Measurements from ENCODE around the gene CD248. TPM values are rescaled to one million over a fixed set of nuclear protein-coding genes. Genes with fewer than 3 reads are reported as not detected.

CD248 gene
- 0.58 TPM for polyA plus RNA-seq (2013)

DNA sequence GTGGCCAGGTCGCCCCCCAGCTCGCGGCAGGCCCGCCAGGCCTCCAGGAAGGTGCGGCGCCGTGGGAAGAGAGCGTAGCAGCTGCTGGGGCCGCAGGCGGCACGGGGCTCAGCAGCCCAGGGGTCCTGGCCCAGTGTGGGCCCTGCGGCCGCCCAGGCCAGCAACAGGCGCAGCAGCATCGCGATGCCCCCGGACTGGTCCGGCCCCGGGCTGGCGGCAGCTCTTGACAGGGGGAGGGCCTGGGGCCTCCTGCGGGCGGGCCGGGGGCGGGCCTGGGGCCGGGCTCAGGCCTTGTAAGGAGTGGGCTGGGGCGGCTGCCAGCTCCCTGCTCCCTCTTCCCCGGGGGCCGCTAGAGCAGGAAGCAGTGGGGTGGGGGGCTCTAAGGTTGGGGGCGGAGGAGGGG, at the start of gene CD248:
Gene CD248, minus strand, starts transcription at position 196 of the 403 bp plus-strand sequence. Its CDS starts 17 bp downstream, at position 179.
- Histone ChIP-seq H3K4me3 (ENCODE audit: control insufficient read depth in 1 of 7, extremely low read depth in 1 of 7, insufficient read depth in 4 of 7, low read depth in 2 of 7, low read length in 6 of 7) (peak within 1 kb of the TSS in 5 of 7 experiments; percentile 9 to 65 (median 43)), H3K27ac (ENCODE audit: insufficient read depth in 1 of 2, low read depth in 1 of 2, low read length in 2 of 2, poor library complexity in 1 of 2, severe bottlenecking in 2 of 2) (peak within 1 kb of the TSS in 1 of 2 experiments; percentile 58), H3K27me3 (replicated peaks in 2 of 5; ENCODE audit: control insufficient read depth in 4 of 5, insufficient read depth in 5 of 5, low read length in 4 of 5) (no peaks in the 10 kb centered on the region), H3K36me3 (ENCODE audit: control insufficient read depth in 4 of 4, insufficient read depth in 4 of 4, low read length in 3 of 4) (no peaks in the 10 kb centered on the region), H3K9me3 (ENCODE audit: control extremely low read depth in 1 of 5, control insufficient read depth in 4 of 5, insufficient read depth in 2 of 5, low read depth in 1 of 5, low read length in 4 of 5) (no peaks in the 10 kb centered on the region), H3K4me1 (ENCODE audit: control extremely low read depth in 1 of 4, control insufficient read depth in 4 of 4, insufficient read depth in 4 of 4, low read length in 3 of 4) (peaks cover 11 to 53% (median 47%) of the 10 kb centered on the region in 4 experiments)
- ChIA-PET CTCF (interaction anchor here (0.8 to 3.4 kb wide), 4 partner anchors 10 to 40 kb away, joined by 3 to 14 read pairs (median 7); no protein-coding TSS in a partner anchor), POLR2A (interaction anchor here (0.7 kb wide), 1 partner anchor 27 kb away, joined by 3 read pairs; no protein-coding TSS in a partner anchor)
- peak in 1 of 3 donors; percentile 27 for DNase-seq
- WGBS (ENCODE audit: insufficient coverage) = 15% methylated on average over 11 of the region's 29 CpGs

- Histone ChIP-seq H3K27ac (ENCODE audit: insufficient read depth in 1 of 2, low read depth in 1 of 2, low read length in 2 of 2, poor library complexity in 1 of 2, severe bottlenecking in 2 of 2) (no peak overlapping the region), H3K27me3 (replicated peaks in 2 of 5; ENCODE audit: control insufficient read depth in 4 of 5, insufficient read depth in 5 of 5, low read length in 4 of 5) (no peaks in the 10 kb centered on the region), H3K4me1 (ENCODE audit: control extremely low read depth in 1 of 4, control insufficient read depth in 4 of 4, insufficient read depth in 4 of 4, low read length in 3 of 4) (peaks cover 0 to 15% (median 5%) of the 10 kb centered on the region in 4 experiments), H3K36me3 (ENCODE audit: control insufficient read depth in 4 of 4, insufficient read depth in 4 of 4, low read length in 3 of 4) (peaks cover 4 to 77% (median 27%) of the 10 kb centered on the region in 4 experiments), H3K9me3 (ENCODE audit: control extremely low read depth in 1 of 5, control insufficient read depth in 4 of 5, insufficient read depth in 2 of 5, low read depth in 1 of 5, low read length in 4 of 5) (no peaks in the 10 kb centered on the region), H3K4me3 (ENCODE audit: control insufficient read depth in 1 of 7, extremely low read depth in 1 of 7, insufficient read depth in 4 of 7, low read depth in 2 of 7, low read length in 6 of 7) (no peak overlapping the region)
- WGBS (ENCODE audit: insufficient coverage) = 92% methylated on average over 10 of the region's 14 CpGs
- POLR2A ChIA-PET = no interaction called here
- CTCF ChIA-PET = interaction anchor here (1.0 to 3.1 kb wide), 5 partner anchors 11 to 100 kb away, joined by 3 to 18 read pairs (median 7); no protein-coding TSS in a partner anchor
- no peak for DNase-seq
Measured at GRCh38 chr11:66365711-66366619, 49.1 kb upstream of the CD248 start.

GRCh38 chr11:66365166-66365565, 48.3 kb upstream of the CD248 start:
- Histone ChIP-seq H3K4me3 (ENCODE audit: control insufficient read depth in 1 of 7, extremely low read depth in 1 of 7, insufficient read depth in 4 of 7, low read depth in 2 of 7, low read length in 6 of 7) (no peak overlapping the region), H3K4me1 (ENCODE audit: control extremely low read depth in 1 of 4, control insufficient read depth in 4 of 4, insufficient read depth in 4 of 4, low read length in 3 of 4) (peaks cover 0 to 7% (median under 1%) of the 10 kb centered on the region in 4 experiments), H3K36me3 (ENCODE audit: control insufficient read depth in 4 of 4, insufficient read depth in 4 of 4, low read length in 3 of 4) (peaks cover 4 to 76% (median 27%) of the 10 kb centered on the region in 4 experiments), H3K9me3 (ENCODE audit: control extremely low read depth in 1 of 5, control insufficient read depth in 4 of 5, insufficient read depth in 2 of 5, low read depth in 1 of 5, low read length in 4 of 5) (no peaks in the 10 kb centered on the region), H3K27me3 (replicated peaks in 2 of 5; ENCODE audit: control insufficient read depth in 4 of 5, insufficient read depth in 5 of 5, low read length in 4 of 5) (no peaks in the 10 kb centered on the region), H3K27ac (ENCODE audit: insufficient read depth in 1 of 2, low read depth in 1 of 2, low read length in 2 of 2, poor library complexity in 1 of 2, severe bottlenecking in 2 of 2) (no peak overlapping the region)
- CTCF ChIA-PET = interaction anchor here (1.0 to 3.1 kb wide), 4 partner anchors 10 to 24 kb away, joined by 3 to 18 read pairs (median 8); no protein-coding TSS in a partner anchor
- DNase-seq = no peak
- POLR2A ChIA-PET = no interaction called here
- WGBS (ENCODE audit: insufficient coverage) = 93% methylated on average over 6 of the region's 6 CpGs

GRCh38 chr11:66363805-66364535, 47.1 kb upstream of the CD248 start:
- DNase-seq = peak in 2 of 3 donors; percentile 55 to 64
- peaks cover 4 to 65% (median 26%) of the 10 kb centered on the region in 4 experiments for H3K36me3 ChIP-seq (ENCODE audit: control insufficient read depth in 4 of 4, insufficient read depth in 4 of 4, low read length in 3 of 4)
- H3K27me3 ChIP-seq (replicated peaks in 2 of 5; ENCODE audit: control insufficient read depth in 4 of 5, insufficient read depth in 5 of 5, low read length in 4 of 5) = no peaks in the 10 kb centered on the region
- ChIA-PET CTCF (interaction anchor here (0.8 to 3.2 kb wide), 10 partner anchors 8 to 474 kb away, joined by 3 to 18 read pairs (median 4); partner anchors contain the start of gene SLC29A2), POLR2A (no interaction called here)
- H3K9me3 ChIP-seq (ENCODE audit: control extremely low read depth in 1 of 5, control insufficient read depth in 4 of 5, insufficient read depth in 2 of 5, low read depth in 1 of 5, low read length in 4 of 5) = no peaks in the 10 kb centered on the region
- H3K4me1 ChIP-seq (ENCODE audit: control extremely low read depth in 1 of 4, control insufficient read depth in 4 of 4, insufficient read depth in 4 of 4, low read length in 3 of 4) = no peaks in the 10 kb centered on the region
- 77% methylated on average over 5 of the region's 15 CpGs for WGBS (ENCODE audit: insufficient coverage)
- H3K27ac ChIP-seq (ENCODE audit: insufficient read depth in 1 of 2, low read depth in 1 of 2, low read length in 2 of 2, poor library complexity in 1 of 2, severe bottlenecking in 2 of 2) = no peak overlapping the region
- H3K4me3 ChIP-seq (ENCODE audit: control insufficient read depth in 1 of 7, extremely low read depth in 1 of 7, insufficient read depth in 4 of 7, low read depth in 2 of 7, low read length in 6 of 7) = no peak overlapping the region

- POLR2A ChIA-PET = interaction anchor here (0.5 kb wide), 1 partner anchor 27 kb away, joined by 3 read pairs; no protein-coding TSS in a partner anchor
- DNase-seq = no peak
- Histone ChIP-seq H3K9me3 (ENCODE audit: control extremely low read depth in 1 of 5, control insufficient read depth in 4 of 5, insufficient read depth in 2 of 5, low read depth in 1 of 5, low read length in 4 of 5) (no peaks in the 10 kb centered on the region), H3K27ac (ENCODE audit: insufficient read depth in 1 of 2, low read depth in 1 of 2, low read length in 2 of 2, poor library complexity in 1 of 2, severe bottlenecking in 2 of 2) (no peak overlapping the region), H3K4me3 (ENCODE audit: control insufficient read depth in 1 of 7, extremely low read depth in 1 of 7, insufficient read depth in 4 of 7, low read depth in 2 of 7, low read length in 6 of 7) (no peak overlapping the region), H3K4me1 (ENCODE audit: control extremely low read depth in 1 of 4, control insufficient read depth in 4 of 4, insufficient read depth in 4 of 4, low read length in 3 of 4) (no peaks in the 10 kb centered on the region), H3K27me3 (replicated peaks in 2 of 5; ENCODE audit: control insufficient read depth in 4 of 5, insufficient read depth in 5 of 5, low read length in 4 of 5) (no peaks in the 10 kb centered on the region), H3K36me3 (ENCODE audit: control insufficient read depth in 4 of 4, insufficient read depth in 4 of 4, low read length in 3 of 4) (peaks cover 4 to 57% (median 22%) of the 10 kb centered on the region in 4 experiments)
- CTCF ChIA-PET = interaction anchor here (0.8 to 3.2 kb wide), 11 partner anchors 8 to 475 kb away, joined by 3 to 18 read pairs (median 4); partner anchors contain the start of gene SLC29A2
- WGBS (ENCODE audit: insufficient coverage) = 100% methylated on average over 13 of the region's 14 CpGs
Measured at GRCh38 chr11:66363187-66363601, 46.4 kb upstream of the CD248 start.

DNA sequence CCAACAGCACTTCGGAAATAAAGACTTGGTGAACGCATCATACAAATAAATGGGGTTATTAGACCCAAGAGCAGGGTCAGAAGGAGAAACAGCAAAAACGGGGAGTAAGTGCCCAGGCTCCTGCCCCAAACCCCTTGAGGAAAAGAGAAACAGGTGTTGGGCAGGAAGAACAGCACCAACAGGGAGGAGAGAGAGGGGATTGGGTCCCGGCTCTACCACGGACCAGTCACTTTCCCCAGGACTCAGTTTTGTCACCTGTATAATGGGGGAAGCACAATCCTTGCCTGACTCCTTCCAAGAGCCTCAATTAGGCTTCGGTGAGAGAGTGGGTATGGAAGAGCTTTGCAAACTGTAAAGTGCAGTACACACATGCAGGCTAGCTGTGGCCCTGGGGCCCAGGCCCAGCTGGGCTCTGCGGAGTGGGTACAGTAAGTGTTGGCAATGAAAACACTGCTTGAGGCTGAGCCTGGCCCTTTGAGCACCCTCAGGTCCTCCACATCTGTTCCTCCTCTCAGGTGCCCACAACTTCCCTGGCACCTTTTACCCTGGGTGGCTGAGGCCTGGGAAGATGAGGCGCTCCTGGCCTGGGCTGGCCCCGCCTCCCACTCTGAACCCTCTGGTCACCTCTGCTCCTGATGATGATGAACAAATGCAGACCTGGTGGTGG, 45.8 kb upstream of the CD248 start:
- no peak overlapping the region for H3K27ac ChIP-seq (ENCODE audit: insufficient read depth in 1 of 2, low read depth in 1 of 2, low read length in 2 of 2, poor library complexity in 1 of 2, severe bottlenecking in 2 of 2)
- POLR2A ChIA-PET = interaction anchor here (0.5 kb wide), 1 partner anchor 27 kb away, joined by 3 read pairs; no protein-coding TSS in a partner anchor
- CTCF ChIA-PET = interaction anchor here (0.8 to 3.2 kb wide), 10 partner anchors 8 to 475 kb away, joined by 3 to 18 read pairs (median 4); partner anchors contain the start of gene SLC29A2
- no peaks in the 10 kb centered on the region for H3K4me1 ChIP-seq (ENCODE audit: control extremely low read depth in 1 of 4, control insufficient read depth in 4 of 4, insufficient read depth in 4 of 4, low read length in 3 of 4)
- H3K27me3 ChIP-seq (replicated peaks in 2 of 5; ENCODE audit: control insufficient read depth in 4 of 5, insufficient read depth in 5 of 5, low read length in 4 of 5) = no peaks in the 10 kb centered on the region
- H3K4me3 ChIP-seq (ENCODE audit: control insufficient read depth in 1 of 7, extremely low read depth in 1 of 7, insufficient read depth in 4 of 7, low read depth in 2 of 7, low read length in 6 of 7) = no peak overlapping the region
- 77% methylated on average over 5 of the region's 9 CpGs for WGBS (ENCODE audit: insufficient coverage)
- peaks cover 2 to 51% (median 18%) of the 10 kb centered on the region in 4 experiments for H3K36me3 ChIP-seq (ENCODE audit: control insufficient read depth in 4 of 4, insufficient read depth in 4 of 4, low read length in 3 of 4)
- no peaks in the 10 kb centered on the region for H3K9me3 ChIP-seq (ENCODE audit: control extremely low read depth in 1 of 5, control insufficient read depth in 4 of 5, insufficient read depth in 2 of 5, low read depth in 1 of 5, low read length in 4 of 5)
- no peak for DNase-seq

Measured in common myeloid progenitor, CD34-positive (primary cell).